ENCODE measurements around the gene TTC31. TPM values are rescaled to one million over a fixed set of nuclear protein-coding genes. Genes with fewer than 3 reads are reported as not detected.
"Not testable (repeated sequence)": the region's sequence is repeated elsewhere in the genome, so short reads cannot be mapped to it uniquely, and the experiment has no call there.

TTC31 gene
- 14.7 and 16.5 TPM in 2 replicates for total RNA-seq (2014; rRNA removed; shearing (Covaris generic))

GRCh38 chr2:74482801-74483674 is at the start of gene TTC31, which contains the start of gene CCDC142:
Gene TTC31 (plus strand): TSS chr2:74483081. CDS start chr2:74483096, 15 bp downstream.
Gene CCDC142 (minus strand): TSS chr2:74482998. CDS start chr2:74482837, 161 bp downstream.
- peak; percentile 94 for DNase-seq (ENCODE audit: low spot score)

- DNase-seq (ENCODE audit: low spot score), result no peak
Observed at GRCh38 chr2:74436111-74436805, 46.6 kb upstream of the TTC31 start.

GRCh38 chr2:74436848-74437695 is 45.8 kb upstream of the TTC31 start:
- DNase-seq (ENCODE audit: low spot score), result no peak

- DNase-seq (ENCODE audit: low spot score), result no peak
Observed at GRCh38 chr2:74438248-74438647, 44.6 kb upstream of the TTC31 start.

GRCh38 chr2:74439373-74439772 is 43.5 kb upstream of the TTC31 start:
- DNase-seq (ENCODE audit: low spot score), result no peak

- peak; percentile 56 for DNase-seq (ENCODE audit: low spot score)
Observed at GRCh38 chr2:74439803-74440377, 43.0 kb upstream of the TTC31 start.

GRCh38 chr2:74440378-74441169 is 42.3 kb upstream of the TTC31 start:
- DNase-seq (ENCODE audit: low spot score), result peak; percentile 62

- DNase-seq (ENCODE audit: low spot score), result no peak
Observed at GRCh38 chr2:74441170-74441689, 41.7 kb upstream of the TTC31 start.

- no peak for DNase-seq (ENCODE audit: low spot score)
Observed at GRCh38 chr2:74441690-74442482, 41.0 kb upstream of the TTC31 start, which contains the start of gene RTKN. Gene RTKN (minus strand): TSS chr2:74441937. CDS start chr2:74441816, 121 bp downstream.

GRCh38 chr2:74442483-74443297 is 40.2 kb upstream of the TTC31 start:
- not testable (repeated sequence) for DNase-seq (ENCODE audit: low spot score)

- no peak for DNase-seq (ENCODE audit: low spot score)
Observed at GRCh38 chr2:74444498-74445318, 38.2 kb upstream of the TTC31 start.

- no peak for DNase-seq (ENCODE audit: low spot score)
Observed at GRCh38 chr2:74447230-74447999, 35.5 kb upstream of the TTC31 start.

- no peak for DNase-seq (ENCODE audit: low spot score)
Observed at GRCh38 chr2:74448771-74449170, 34.1 kb upstream of the TTC31 start.

- DNase-seq (ENCODE audit: low spot score), result no peak
Observed at GRCh38 chr2:74450570-74451190, 32.2 kb upstream of the TTC31 start.

- peak; percentile 96 for DNase-seq (ENCODE audit: low spot score)
Observed at GRCh38 chr2:74454654-74455511, 28.0 kb upstream of the TTC31 start, which contains the start of gene INO80B. Gene INO80B (plus strand): TSS chr2:74455087. CDS start chr2:74455117, 30 bp downstream.

Measured in A172 (cell line).